Gastrocnemius medialis (tissue), 4 donors: Measurements from ENCODE around the gene OPCML.

ENCODE experiments used
- CTCF ChIP-seq, 5 experiments: fragments of 450-650 bp in 3 of 5; fragments of 200-600 bp in 2 of 5; sonication (generic) in 2 of 5; IDR thresholded peaks in 4 of 5; conservative IDR thresholded peaks in 1 of 5; 1 replicate in 4 of 5; 2 replicates in 1 of 5; pipeline ENCODE4 v1.5.1; 2016 to 2019; ENCODE audit warnings: antibody characterized with exemption in 5 of 5, mild to moderate bottlenecking in 3 of 5, moderate library complexity in 3 of 5
- POLR2A ChIP-seq, 2 donors: fragments of 450-650 bp; IDR thresholded peaks; one replicate each; pipeline ENCODE4 v1.6.1; 2017; ENCODE audit warnings: antibody characterized with exemption in 2 of 2, mild to moderate bottlenecking in 2 of 2, moderate library complexity in 2 of 2

GRCh38 chr11:133326332-133326731 is 206.0 kb downstream of the OPCML start:
- TF ChIP-seq CTCF (IDR thresholded peaks at IDR 0.05 in 4 of 5, conservative IDR thresholded peaks at IDR 0.05 in 1 of 5), result no peak
- TF ChIP-seq POLR2A (IDR thresholded peaks at IDR 0.05), result no peak
